HG03575 (cell line): ENCODE measurements around the gene SPINK8.
"Not testable (repeated sequence)": the region's sequence is repeated elsewhere in the genome, so short reads cannot be mapped to it uniquely, and the experiment has no call there.

ENCODE experiments used
- ATAC-seq: cut with Tn5 transposase; IDR thresholded peaks from one replicate; pipeline ENCODE4 v1.9.1; 2021; ENCODE audit not compliant: unreplicated experiment, insufficient number of reproducible peaks, low FRiP score; ENCODE audit errors: extremely low read depth

SPINK8 gene

GRCh38 chr3:48334605-48335004, 1.1 kb upstream of the SPINK8 start:
- no peak for ATAC-seq

GRCh38 chr3:48331706-48332435, 1.6 kb downstream of the SPINK8 start:
- ATAC-seq = not testable (repeated sequence)

GRCh38 chr3:48320996-48321395, 12.5 kb downstream of the SPINK8 start:
- no peak for ATAC-seq

GRCh38 chr3:48318713-48319468, 14.6 kb downstream of the SPINK8 start:
- ATAC-seq = no peak

GRCh38 chr3:48314542-48314941, 18.9 kb downstream of the SPINK8 start:
- ATAC-seq = no peak

- no peak for ATAC-seq
Measured at GRCh38 chr3:48306860-48307530, 26.5 kb downstream of the SPINK8 start.

- no peak for ATAC-seq
Measured at GRCh38 chr3:48306290-48306689, 27.2 kb downstream of the SPINK8 start.

GRCh38 chr3:48305396-48305795, 28.1 kb downstream of the SPINK8 start:
- no peak for ATAC-seq

- no peak for ATAC-seq
Measured at GRCh38 chr3:48303021-48303420, 30.4 kb downstream of the SPINK8 start.

GRCh38 chr3:48301800-48302166, 31.7 kb downstream of the SPINK8 start:
- ATAC-seq = no peak

- ATAC-seq = no peak
Measured at GRCh38 chr3:48301020-48301799, 32.3 kb downstream of the SPINK8 start, which contains the start of gene NME6. Gene NME6 (minus strand): TSS chr3:48301367.

GRCh38 chr3:48299746-48300712, 33.4 kb downstream of the SPINK8 start:
- no peak for ATAC-seq

GRCh38 chr3:48297111-48297810, 36.2 kb downstream of the SPINK8 start:
- ATAC-seq = no peak

GRCh38 chr3:48296699-48297098, 36.8 kb downstream of the SPINK8 start:
- no peak for ATAC-seq

GRCh38 chr3:48294611-48295263, 38.7 kb downstream of the SPINK8 start:
- no peak for ATAC-seq

- ATAC-seq = no peak
Measured at GRCh38 chr3:48289659-48290058, 43.8 kb downstream of the SPINK8 start.

- no peak for ATAC-seq
Measured at GRCh38 chr3:48287034-48287433, 46.4 kb downstream of the SPINK8 start.
